ENCODE data around the gene GRIK4.

DNA sequence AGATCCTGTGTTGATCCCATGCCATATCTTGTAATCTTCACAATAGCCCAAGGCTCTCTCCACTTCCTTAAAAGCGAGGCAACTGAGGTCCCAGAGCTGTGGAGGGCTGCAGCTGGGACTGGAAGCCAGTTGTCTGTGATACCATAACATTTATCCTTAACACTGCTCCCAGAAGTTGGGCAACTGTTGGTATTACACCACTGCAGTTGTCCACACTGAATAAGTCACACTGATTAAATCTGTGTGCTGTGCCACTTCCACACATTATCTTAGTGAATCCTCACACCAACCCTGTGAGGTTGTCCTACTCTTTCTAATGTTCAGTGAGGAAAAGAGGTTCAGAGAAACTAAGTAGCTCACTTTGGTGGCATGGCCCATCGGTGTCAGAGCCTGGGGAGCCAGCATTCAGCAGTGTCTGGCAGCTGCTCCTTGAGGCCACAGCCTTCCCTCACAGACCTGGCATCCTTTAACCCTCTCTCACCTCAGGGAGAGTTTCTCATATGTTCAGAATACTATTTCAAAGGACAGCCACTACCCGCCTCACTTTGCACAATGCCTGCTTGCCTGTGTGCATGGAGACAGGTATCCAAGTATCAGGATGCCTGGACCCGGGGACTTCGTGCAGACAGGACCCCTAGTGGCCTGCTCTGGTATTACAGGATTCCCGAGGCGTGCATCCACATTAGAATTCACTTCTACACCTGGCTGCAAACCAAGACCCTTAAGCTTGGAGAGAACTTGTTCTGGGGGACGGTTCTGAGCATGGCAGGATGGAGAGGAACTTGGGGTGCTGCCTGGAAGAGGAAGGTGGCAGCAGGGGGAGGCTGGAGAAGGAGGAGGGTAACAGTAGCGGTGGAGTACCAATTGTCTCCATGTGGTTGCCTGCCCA lies 290.5 kb downstream of the GRIK4 start:
- TF ChIP-seq, protein P1, sequence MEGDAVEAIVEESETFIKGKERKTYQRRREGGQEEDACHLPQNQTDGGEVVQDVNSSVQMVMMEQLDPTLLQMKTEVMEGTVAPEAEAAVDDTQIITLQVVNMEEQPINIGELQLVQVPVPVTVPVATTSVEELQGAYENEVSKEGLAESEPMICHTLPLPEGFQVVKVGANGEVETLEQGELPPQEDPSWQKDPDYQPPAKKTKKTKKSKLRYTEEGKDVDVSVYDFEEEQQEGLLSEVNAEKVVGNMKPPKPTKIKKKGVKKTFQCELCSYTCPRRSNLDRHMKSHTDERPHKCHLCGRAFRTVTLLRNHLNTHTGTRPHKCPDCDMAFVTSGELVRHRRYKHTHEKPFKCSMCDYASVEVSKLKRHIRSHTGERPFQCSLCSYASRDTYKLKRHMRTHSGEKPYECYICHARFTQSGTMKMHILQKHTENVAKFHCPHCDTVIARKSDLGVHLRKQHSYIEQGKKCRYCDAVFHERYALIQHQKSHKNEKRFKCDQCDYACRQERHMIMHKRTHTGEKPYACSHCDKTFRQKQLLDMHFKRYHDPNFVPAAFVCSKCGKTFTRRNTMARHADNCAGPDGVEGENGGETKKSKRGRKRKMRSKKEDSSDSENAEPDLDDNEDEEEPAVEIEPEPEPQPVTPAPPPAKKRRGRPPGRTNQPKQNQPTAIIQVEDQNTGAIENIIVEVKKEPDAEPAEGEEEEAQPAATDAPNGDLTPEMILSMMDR (conservative IDR thresholded peaks at IDR 0.05), result peak; percentile 99
- no peak for TF ChIP-seq EZH2 (IDR thresholded peaks at IDR 0.05; ENCODE audit: low read depth)
